ENCODE results near the gene ABCB11. TPM values are rescaled to one million over a fixed set of nuclear protein-coding genes. Genes with fewer than 3 reads are reported as not detected.
"Not testable (repeated sequence)": the region's sequence is repeated elsewhere in the genome, so short reads cannot be mapped to it uniquely, and the experiment has no call there.

Gene ABCB11
- total RNA-seq, 1 donor from 2014 or later: not detected

GRCh38 chr2:168890006-168890782, 140.9 kb downstream of the ABCB11 start, which contains the start of gene SPC25:
SPC25 (minus strand) TSS chr2:168890430; CDS start chr2:168889519, 911 bp downstream.
- Histone ChIP-seq H4K20me1 (ENCODE audit: low read depth) (no peaks in the 10 kb centered on the region), H3K9ac (peak within 1 kb of the TSS; percentile 47), H3K36me3 (peaks cover 5% of the 10 kb centered on the region), H3K4me2 (peak within 1 kb of the TSS; percentile 95), H3K9me3 (ENCODE audit: low read depth) (no peaks in the 10 kb centered on the region), H3K4me3 (peak within 1 kb of the TSS; percentile 82), H2AFZ (replicated peaks) (peak within 1 kb of the TSS; percentile 78), H3K27me3 (peaks cover 22% of the 10 kb centered on the region), H3K79me2 (ENCODE audit: low read depth) (peaks cover 36% of the 10 kb centered on the region), H3K27ac (no peak within 1 kb of the TSS), H3F3A (ENCODE audit: low read depth) (no peaks in the 10 kb centered on the region), H3K4me1 (peaks cover 8% of the 10 kb centered on the region)
- Mint-ChIP-seq H3K36me3 (peaks cover 14% of the 10 kb centered on the region), H3K4me1 (peaks cover 17% of the 10 kb centered on the region), H3K9me3 (no peaks in the 10 kb centered on the region), H3K27ac (peak within 1 kb of the TSS; percentile 96), H3K27me3 (ENCODE audit: insufficient read depth, low read depth) (peaks cover 4% of the 10 kb centered on the region), H3K4me3 (peak within 1 kb of the TSS; percentile 99)
- TF ChIP-seq EZH2 (IDR thresholded peaks at IDR 0.05) (no peak), CTCF (IDR thresholded peaks at IDR 0.05) (no peak), EZH2phosphoT487 (IDR thresholded peaks at IDR 0.05) (no peak)
- DNase-seq (ENCODE audit: low spot score): peak; percentile 97

GRCh38 chr2:168889635-168890005, 141.5 kb downstream of the ABCB11 start:
- Histone ChIP-seq H3K4me1 (peaks cover 8% of the 10 kb centered on the region), H3K9ac (peak overlapping the region; percentile 47), H3K36me3 (peaks cover 5% of the 10 kb centered on the region), H3F3A (ENCODE audit: low read depth) (no peaks in the 10 kb centered on the region), H4K20me1 (ENCODE audit: low read depth) (no peaks in the 10 kb centered on the region), H3K27ac (no peak overlapping the region), H3K27me3 (peaks cover 22% of the 10 kb centered on the region), H3K4me2 (peak overlapping the region; percentile 95), H3K9me3 (ENCODE audit: low read depth) (no peaks in the 10 kb centered on the region), H3K4me3 (peak overlapping the region; percentile 82), H3K79me2 (ENCODE audit: low read depth) (peaks cover 41% of the 10 kb centered on the region), H2AFZ (replicated peaks) (peak overlapping the region; percentile 71)
- peaks cover 18% of the 10 kb centered on the region for H3K36me3 Mint-ChIP-seq
- DNase-seq (ENCODE audit: low spot score): no peak
- TF ChIP-seq EZH2 (IDR thresholded peaks at IDR 0.05) (no peak), CTCF (IDR thresholded peaks at IDR 0.05) (no peak), EZH2phosphoT487 (IDR thresholded peaks at IDR 0.05) (no peak)
- H3K4me1 Mint-ChIP-seq: peaks cover 17% of the 10 kb centered on the region
- peaks cover 4% of the 10 kb centered on the region for H3K27me3 Mint-ChIP-seq (ENCODE audit: insufficient read depth, low read depth)
- H3K4me3 Mint-ChIP-seq: peak overlapping the region; percentile 99
- H3K9me3 Mint-ChIP-seq: no peaks in the 10 kb centered on the region
- H3K27ac Mint-ChIP-seq: peak overlapping the region; percentile 15

- H3K4me1 Mint-ChIP-seq: peaks cover 9% of the 10 kb centered on the region
- no peaks in the 10 kb centered on the region for H3K27me3 ChIP-seq
- H3F3A ChIP-seq (ENCODE audit: low read depth): peaks cover 4% of the 10 kb centered on the region
- H3K27ac Mint-ChIP-seq: no peak overlapping the region
- no peak for DNase-seq (ENCODE audit: low spot score)
- H3K9me3 ChIP-seq (ENCODE audit: low read depth): no peaks in the 10 kb centered on the region
- H4K20me1 ChIP-seq (ENCODE audit: low read depth): no peaks in the 10 kb centered on the region
- H3K79me2 ChIP-seq (ENCODE audit: low read depth): peaks cover 77% of the 10 kb centered on the region
- H3K36me3 ChIP-seq: peaks cover 9% of the 10 kb centered on the region
- H3K36me3 Mint-ChIP-seq: peaks cover 32% of the 10 kb centered on the region
- peaks cover under 1% of the 10 kb centered on the region for H3K27me3 Mint-ChIP-seq (ENCODE audit: insufficient read depth, low read depth)
- TF ChIP-seq CTCF (IDR thresholded peaks at IDR 0.05) (no peak), EZH2phosphoT487 (IDR thresholded peaks at IDR 0.05) (no peak), EZH2 (IDR thresholded peaks at IDR 0.05) (no peak)
- no peak overlapping the region for H2AFZ ChIP-seq (replicated peaks)
- no peak overlapping the region for H3K9ac ChIP-seq
- no peaks in the 10 kb centered on the region for H3K9me3 Mint-ChIP-seq
- H3K4me1 ChIP-seq: peaks cover 4% of the 10 kb centered on the region
- no peak overlapping the region for H3K4me3 Mint-ChIP-seq
- no peak overlapping the region for H3K27ac ChIP-seq
- no peak overlapping the region for H3K4me2 ChIP-seq
- H3K4me3 ChIP-seq: no peak overlapping the region
These were observed 146.1 kb downstream of the ABCB11 start for GRCh38 chr2:168884975-168885374.

GRCh38 chr2:168882163-168882562, 149.0 kb downstream of the ABCB11 start:
- not testable (repeated sequence) for DNase-seq (ENCODE audit: low spot score); H3K4me1 Mint-ChIP-seq; H2AFZ ChIP-seq (replicated peaks); H3K27ac Mint-ChIP-seq; H3K4me2 ChIP-seq; H3F3A ChIP-seq (ENCODE audit: low read depth); H3K9me3 ChIP-seq (ENCODE audit: low read depth); H3K27me3 ChIP-seq; H3K27me3 Mint-ChIP-seq (ENCODE audit: insufficient read depth, low read depth); H3K4me1 ChIP-seq; H3K4me3 Mint-ChIP-seq; H3K36me3 ChIP-seq; H3K9ac ChIP-seq; H3K4me3 ChIP-seq; H4K20me1 ChIP-seq (ENCODE audit: low read depth); H3K27ac ChIP-seq; H3K9me3 Mint-ChIP-seq
- peaks cover 27% of the 10 kb centered on the region for H3K36me3 Mint-ChIP-seq
- peaks cover 64% of the 10 kb centered on the region for H3K79me2 ChIP-seq (ENCODE audit: low read depth)

All from neural progenitor cell (in vitro differentiated cells).